HG02588 (cell line): Measurements from ENCODE around the gene SLC9A7.
"Not testable (repeated sequence)": the region's sequence is repeated elsewhere in the genome, so short reads cannot be mapped to it uniquely, and the experiment has no call there.

ENCODE experiments used
- ATAC-seq: cut with Tn5 transposase; IDR thresholded peaks from one replicate; pipeline ENCODE4 v1.9.1; 2021; ENCODE audit warnings: mild to moderate bottlenecking, moderate library complexity; ENCODE audit not compliant: unreplicated experiment

Gene SLC9A7

DNA sequence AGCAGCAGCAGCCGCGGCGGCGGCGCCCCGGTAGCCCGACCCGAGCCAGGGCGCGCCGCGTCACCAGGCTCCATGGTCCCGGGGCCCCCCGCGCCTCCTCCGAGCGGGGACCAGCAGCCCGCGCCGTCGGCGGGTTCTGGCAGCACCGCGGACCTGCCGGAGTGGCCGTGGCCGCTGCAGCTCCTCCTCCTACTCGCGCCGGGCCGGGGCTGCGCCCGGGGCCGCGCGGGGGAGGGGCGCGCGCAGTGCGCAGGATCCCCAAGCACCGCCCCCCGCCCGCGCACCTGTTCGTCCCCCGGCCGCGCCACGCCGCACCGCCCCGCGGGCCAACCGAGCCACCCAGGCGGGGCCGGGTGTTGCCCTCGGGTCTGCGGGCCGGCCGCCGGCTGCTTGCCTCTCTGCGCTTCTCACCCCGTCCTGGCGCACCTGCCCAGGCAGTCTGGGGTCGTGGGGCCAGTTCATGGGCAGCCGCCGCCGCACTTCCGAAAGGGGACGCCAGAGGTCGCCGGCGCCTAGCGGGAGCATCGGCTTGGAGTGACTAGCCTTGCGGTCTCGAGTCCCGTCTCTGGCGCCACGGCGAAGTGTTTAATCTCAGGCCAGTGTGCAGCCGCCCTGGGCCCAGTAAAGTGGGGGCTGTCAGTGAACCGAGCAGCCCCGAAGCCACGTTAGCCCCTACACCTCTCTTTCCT lies at the start of gene SLC9A7:
SLC9A7 (minus strand) TSS at position 163 of the 689 bp plus-strand sequence; CDS start at position 74, 89 bp downstream.
- ATAC-seq = peak; percentile 69

DNA sequence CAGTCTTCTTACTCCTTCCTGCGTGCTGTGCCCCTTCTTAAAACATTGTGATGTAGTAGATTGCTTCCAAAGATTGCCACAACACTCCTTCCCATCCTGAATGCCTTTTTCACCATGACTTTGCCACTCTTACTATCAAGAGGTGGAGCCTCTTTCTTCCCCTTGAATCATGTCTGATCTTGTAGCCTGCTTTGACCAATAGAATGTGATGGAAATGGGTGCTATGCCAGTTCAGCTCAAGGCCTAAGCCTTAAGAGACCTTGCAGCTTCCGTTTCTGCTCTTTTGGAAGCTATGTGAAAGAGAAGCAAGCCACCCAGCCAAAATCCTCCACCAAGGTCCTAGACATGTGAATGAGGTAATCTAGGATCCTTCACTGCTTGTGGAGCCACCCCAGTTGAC lies 46.4 kb upstream of the SLC9A7 start:
- no peak for ATAC-seq

DNA sequence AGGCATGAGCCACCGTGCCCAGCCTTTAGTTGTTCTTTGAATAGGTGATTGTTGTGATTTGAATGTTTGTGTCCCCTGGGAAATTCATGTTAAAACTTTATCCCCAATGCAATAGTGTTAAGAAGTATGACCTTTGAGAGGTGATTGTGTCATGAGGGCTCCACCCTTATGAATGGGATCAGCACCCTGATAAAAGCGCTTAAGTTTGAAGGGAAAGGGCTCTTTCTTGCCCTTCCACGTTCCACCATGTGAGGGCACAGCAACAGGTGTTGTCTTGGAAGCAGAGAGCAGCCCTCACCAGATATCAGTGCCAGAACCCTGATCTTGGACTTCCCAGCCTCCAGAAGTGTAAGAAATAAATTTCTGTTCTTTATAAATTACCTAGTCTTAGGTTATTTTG lies 44.2 kb upstream of the SLC9A7 start:
- no peak for ATAC-seq

DNA sequence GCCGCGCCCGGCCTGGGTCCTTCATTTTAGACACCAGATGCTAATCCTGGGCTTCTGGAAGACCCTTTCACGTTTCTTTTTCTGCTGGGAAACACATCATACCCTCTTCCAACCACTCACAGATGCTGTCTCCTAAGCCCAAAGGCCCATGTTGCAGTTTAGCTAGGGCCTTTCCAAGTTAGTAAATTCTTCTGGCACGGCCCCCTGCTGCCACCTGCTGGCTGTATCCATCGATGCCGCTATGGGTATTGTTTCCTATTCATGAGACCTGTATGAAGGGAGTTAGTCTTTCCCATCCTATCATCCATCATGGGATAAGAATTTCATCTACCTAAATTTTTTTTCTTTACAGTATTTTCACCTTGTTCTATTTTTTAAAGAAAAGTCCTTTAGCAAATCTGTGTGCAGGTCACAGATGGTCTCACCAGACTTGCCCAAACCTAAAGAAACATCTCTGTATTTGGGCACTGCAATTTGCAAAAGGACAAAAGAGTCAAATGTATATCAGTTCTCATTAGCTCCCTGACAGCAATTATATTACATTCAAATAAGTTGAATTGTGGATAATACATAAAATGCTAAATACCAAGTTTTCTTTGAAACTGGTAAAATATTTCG lies 37.8 kb upstream of the SLC9A7 start:
- ATAC-seq = peak; percentile 51

DNA sequence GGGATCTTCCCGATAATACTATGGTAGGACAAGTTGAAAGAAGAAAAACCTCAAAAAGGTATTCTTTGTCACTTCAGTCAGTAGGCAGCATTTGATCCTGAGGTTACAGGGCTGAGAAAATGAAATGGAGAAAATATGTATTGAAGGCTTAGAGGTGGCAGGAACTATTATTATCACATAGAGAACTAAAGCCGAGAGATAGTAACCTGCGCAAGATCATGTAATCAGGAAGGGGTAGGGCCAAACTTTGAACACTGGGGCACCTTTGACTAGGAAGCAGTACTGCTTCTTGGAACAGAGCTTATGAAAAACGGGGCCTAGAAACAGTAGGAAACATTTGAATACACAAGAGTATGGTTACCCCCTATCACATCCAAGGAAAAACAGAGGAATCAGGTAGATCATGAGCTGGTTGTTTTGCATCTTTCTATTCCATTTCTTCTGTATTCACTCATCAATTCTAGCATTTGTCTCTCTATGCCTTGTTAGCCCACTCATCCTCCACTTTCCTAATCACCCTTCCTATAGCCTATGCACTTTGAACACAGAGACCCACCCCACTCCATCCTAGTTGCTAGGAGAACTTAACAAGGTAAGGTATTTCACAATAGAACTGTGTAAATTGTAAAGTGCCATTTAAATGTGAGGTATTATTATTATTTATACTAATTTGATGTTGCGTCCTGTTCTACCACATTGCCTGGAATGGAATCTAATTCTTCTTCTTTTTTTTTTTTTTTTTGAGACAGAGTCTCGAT lies 34.6 kb upstream of the SLC9A7 start:
- no peak for ATAC-seq

DNA sequence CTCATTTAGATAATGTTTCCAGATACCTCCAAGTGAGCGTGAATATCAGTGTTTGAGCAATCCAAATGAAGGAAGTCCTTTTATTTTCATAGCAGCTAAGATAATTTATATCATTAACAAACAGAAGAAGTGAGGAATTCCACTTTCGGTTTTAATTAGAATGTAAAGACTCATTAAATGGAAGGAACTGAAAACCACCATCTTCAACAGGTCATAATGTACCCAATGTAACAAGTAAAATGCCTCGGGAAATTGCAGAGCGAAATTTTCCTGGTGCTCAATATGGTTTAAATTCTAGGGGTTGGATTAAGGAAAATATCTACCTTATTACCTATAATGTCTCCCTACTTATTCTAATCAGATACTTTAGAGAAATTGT lies 33.9 kb upstream of the SLC9A7 start:
- no peak for ATAC-seq

DNA sequence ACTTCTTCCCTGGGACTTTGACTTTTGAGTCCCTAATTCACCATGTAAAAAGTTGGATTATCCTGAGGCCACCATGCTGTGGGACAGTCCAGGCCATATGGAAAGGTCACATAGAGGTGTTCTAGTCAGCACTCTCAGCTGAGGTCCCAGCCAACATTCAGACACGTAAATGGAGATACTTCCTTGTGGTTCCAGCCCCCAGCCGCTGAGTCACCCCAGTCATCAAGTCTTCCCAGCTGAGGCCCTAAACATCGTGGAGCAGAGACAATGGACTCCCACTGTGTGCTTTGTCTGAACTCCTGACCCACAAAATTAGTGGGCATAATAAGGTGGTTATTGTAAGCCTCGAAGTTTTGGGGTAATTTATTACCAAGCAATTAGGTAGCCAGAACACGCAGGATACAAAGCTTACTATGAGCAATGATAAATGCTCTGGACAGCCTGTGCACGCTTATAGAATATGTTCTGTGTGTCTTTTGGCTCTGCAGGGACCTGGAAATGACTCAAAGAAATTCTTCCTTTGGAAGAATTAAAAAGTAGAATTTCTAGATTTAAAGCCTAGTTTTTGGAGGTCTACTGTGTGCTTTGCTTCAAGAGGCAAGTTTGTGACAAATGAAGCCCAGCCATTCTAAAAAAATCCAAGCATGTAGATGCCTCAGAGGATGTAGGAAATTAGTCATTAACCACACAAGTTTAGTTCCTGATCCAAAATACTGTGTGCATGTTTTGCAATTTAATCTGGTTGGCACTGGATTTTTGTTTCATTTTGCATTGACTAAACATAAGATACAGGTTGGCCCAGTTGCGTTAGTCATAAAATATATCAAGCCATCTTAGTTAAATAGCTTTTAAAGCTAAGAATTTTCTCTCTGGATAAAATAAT lies 33.2 kb upstream of the SLC9A7 start:
- no peak for ATAC-seq

DNA sequence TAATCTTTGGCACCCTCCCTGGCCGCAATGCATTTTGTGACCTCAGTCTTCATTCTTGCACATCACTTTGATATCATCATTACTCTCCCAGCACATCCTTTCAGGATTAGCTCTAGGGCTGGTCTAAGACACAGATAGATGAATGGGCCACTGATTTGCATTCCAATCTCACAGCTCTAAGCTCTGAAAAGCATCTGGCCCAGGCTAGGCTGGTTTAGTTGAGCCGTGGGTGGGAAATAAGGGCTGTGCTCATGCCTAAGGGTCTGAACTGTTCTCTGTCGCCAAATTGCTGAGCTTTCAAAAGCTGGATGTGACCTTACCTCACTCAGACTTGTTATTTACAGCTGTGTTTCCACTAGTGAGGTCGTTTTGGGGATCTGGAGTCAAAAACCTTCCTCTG lies 30.0 kb upstream of the SLC9A7 start:
- ATAC-seq = no peak

DNA sequence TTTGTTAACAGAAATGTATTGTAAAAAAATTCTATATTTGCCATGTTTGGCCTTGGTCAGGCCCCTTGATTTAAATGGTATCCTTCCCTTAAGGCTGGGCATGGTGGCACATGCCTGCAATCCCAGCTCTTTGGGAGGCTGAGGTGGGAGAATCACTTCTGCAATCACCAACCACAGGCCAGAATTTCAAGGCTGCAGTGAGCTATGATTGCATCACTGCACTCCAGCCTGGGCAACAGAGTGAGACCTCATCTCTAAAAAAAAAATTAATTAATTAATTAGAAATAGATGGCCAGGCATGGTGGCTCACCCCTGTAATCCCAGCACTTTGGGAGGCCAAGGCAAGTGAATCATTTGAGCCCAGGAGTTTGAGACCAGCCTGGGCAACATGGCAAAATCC lies 25.5 kb upstream of the SLC9A7 start:
- not testable (repeated sequence) for ATAC-seq

DNA sequence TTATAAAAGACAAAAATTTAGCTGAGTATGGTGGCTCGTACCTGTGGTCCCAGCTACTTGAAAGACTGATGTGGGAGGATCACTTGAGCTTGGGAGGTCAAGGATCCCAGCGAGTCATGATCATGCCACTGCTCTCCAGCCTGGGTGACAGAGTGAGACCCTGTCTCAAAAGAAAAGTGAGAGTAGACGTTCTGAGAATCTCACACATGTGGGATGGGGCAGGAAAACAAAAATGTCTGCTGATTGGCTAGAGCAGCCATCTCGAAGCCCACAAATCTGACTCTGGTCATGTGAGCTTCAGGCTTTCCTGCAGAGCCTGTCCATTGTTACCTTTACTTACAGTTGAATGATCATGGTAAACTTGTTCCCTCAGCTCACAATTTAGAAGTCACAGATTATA lies 23.1 kb upstream of the SLC9A7 start:
- ATAC-seq = no peak

DNA sequence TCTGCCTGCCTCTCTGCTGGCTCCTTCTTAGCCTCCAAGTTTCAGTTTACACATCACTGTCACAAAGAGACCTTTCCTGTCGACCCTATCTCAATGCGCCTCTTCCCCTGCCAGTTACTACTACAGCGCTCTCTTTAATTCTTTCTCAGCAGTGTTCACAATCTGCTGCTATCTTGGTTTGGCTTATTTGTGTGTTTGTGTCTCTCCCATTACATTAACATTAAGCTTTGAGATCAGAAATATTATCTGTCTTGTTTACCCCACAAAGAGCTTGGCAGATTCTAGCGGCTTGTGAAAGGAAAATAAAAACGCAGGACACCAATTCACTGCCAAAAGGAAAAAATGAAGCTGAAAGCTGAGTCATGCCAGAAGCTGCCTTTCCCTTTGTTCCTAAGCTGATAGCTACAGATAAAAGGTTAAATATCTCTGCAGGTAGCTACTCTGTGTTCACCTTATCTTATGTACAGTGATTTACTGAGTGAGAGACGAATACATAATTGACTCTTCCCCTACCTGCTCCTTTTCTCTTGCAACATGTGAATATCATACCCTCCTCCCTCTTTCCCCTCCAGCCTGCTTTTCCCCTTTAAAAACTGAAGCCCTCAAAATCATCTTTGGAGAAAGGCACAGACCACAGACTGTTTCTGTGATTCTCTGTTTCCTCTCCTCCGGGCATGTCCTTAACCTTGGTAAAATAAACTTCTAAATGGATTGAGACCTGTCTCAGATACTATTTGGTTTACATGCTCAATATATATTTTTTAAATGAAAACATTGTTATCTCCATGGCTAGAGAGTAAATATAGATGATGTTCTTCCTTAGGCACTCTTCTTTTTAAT lies 19.3 kb upstream of the SLC9A7 start:
- no peak for ATAC-seq

DNA sequence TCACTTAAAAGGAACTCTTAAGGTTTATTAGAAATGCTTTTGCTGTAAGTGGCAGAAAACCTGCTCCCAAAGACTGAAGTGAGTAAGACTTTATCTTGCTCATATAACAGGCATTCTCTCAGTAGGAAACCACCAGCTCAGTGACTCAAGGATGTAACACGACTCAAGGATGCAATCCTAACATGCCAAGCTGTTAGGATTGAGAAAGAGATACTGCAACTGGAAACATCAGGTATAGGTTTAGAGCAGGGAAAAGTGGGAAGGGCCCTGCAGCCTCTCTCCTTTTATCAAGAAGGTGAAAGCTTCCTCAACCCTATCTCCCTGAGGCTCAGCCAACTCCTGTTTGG lies 11.9 kb upstream of the SLC9A7 start:
- no peak for ATAC-seq

DNA sequence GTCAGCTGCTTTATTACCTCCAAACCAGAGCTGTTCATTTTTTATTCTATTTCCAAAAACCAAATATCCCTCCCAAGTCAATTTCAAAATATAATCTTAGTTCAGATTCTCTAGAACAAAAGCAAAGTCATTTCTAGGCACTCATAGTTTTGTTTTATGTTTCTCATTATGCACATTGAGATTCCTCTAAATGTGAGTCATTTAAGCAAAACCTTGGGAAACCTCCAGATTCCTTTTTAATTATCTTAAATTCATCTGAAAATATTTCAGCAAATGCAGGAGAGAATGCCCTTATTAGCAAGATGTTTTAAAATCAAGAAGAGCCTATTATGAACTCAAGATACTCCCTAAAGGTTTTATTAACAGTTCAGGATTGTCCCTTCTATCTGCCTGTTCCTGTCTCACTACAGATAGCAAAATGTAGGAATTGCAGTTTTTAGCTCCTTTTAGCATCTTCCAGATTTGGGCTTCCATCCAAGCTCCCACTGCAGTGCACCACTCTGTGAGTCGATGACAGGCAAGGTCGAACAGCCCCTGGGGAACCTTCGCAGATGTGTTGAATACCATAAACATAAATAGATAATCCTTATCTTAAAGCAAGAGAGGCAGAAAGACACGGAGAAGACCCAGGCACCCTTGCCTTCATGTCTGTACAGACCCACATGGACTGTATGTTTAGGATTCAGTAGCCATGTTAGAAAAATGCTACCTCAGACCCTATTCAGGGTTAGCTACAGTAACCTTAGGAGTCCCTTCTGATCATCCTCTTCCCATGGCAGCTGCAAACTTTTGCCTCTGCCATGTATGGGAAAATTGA lies 11.3 kb upstream of the SLC9A7 start:
- ATAC-seq = no peak

DNA sequence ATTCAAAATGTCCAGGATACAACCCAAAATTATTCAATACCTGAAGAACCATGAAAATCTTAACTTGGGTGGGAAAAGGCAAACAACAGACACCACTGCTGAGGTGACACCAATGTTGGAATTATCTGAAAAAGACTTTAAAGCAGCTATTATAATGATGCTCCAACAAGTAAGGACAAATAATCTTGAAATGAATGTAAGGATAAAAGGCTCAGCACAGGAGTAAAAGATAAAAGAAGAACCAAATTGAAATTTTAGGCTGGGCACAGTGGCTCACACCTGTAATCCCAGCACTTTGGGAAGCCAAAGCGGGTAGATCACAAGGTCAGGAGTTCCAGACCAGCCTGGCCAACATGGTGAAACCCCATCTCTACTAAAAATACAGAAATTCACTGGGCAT lies 4.0 kb upstream of the SLC9A7 start:
- ATAC-seq = no peak

DNA sequence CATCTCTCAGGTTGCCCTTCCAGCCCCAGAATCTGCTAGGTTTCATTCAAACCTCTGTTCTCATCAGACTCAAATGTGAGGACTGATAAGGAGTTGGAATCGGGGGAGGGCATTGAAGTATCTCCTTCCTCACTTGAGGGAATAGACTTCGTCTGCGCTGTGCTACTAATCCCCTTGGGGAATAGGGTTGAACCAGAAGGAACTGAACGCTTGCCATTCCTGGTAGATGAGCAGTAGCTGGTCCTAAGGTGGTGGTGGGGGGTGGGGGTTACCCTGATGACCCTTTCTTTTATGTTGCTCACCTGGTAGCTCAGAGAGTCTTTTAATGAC lies 692 bp upstream of the SLC9A7 start:
- no peak for ATAC-seq

DNA sequence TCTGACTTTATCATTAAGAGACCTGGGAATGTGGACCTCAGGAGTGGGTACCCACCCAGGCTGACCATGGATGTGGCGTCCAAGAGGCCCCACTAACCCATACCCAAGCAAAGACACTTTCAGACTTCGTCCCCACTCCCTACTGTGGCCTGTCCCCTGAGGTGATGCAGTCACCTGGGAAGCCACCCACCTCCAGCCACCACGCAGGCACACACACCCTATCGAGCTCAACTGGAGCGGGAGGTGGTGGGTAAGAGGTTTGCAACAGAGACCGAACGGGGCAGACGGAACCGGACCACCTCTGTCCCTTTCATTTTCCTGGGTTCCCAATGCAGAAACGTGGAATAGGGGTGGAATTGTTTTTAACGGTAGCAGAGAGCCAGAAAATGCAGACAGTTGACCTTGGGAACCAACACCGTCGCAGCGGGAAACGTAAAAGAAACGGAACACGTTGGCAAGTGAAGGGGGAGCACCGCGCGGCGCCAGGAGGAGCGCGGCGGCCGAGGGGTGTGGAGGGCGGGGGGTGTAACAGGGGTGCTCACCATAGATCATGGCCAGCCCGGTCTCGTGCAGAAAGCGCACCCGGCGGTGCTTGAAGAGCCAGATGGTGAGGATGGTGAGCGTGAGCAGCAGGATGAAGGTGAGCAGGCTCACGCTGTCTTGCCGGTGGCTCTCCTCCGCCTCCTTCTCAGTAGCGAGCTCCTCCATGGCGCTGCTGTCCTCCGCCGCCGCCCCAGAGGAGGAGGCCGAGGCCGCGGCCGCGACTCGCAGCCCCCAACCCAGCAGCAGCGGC lies 559 bp downstream of the SLC9A7 start:
- ATAC-seq = peak; percentile 30

DNA sequence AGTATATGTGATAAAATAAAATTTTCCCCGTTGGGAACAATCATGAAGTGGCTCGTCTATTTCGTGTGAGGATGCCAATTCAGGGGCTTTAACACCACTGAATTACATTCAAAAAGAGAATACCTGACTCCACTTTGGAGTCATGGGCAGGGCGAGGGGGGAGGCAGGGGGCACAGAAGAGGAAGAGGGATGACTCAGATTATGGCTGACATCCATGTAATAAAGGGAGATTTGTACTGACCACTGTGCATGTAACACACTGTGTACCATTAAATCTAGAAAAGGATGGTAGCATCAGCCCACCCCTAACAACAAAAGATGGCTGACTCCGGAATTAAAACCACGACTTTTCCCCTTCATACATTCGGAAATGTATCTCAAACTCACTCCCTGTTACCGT lies 1.3 kb downstream of the SLC9A7 start:
- no peak for ATAC-seq

DNA sequence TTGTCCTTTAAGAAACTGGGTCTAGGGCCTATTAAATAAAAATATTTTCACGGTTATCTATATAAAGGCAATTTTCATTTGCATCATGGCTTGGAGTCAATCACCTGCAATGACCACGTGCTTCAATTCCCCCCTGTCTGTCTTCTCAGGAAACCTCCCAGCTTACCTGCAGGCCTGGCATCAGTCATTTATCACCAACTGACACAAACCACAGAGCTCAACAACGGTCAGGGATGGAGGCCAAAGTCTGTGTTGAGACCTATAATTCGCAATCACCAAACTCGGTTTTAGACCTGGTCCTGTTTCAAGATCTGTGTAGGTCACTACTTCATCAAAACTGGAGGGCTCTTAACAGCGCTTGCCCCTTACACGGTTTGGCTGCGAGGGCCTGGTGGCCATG lies 1.9 kb downstream of the SLC9A7 start:
- ATAC-seq = no peak

DNA sequence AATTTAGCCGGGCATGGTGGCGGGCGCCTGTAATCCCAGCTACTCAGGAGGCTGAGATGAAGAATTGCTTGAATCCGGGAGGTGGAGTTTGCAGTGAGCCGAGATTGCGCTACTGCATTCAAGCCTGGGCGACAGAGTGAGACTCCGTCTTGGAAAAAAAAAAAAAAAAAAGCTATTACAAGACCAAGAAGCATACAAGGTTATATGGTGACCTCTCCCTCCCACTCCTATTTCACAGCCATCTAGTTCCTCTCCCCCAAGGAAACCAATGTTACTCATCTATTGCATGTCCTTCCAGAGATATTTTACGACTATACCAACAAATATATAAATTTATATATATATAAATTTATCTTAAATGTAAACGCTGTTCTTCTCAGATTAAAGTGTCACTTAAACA lies 3.2 kb downstream of the SLC9A7 start:
- no peak for ATAC-seq
